HG02852 (cell line): ENCODE results near the gene SYTL3.

ENCODE experiments used
- ATAC-seq: cut with Tn5 transposase; IDR thresholded peaks from one replicate; pipeline ENCODE4 v1.9.1; 2021; ENCODE audit warnings: mild to moderate bottlenecking, moderate library complexity; ENCODE audit not compliant: unreplicated experiment

The SYTL3 gene

GRCh38 chr6:158810155-158811095 is 160.6 kb downstream of the SYTL3 start:
- ATAC-seq = no peak

GRCh38 chr6:158812611-158813010 is 162.8 kb downstream of the SYTL3 start:
- no peak for ATAC-seq

- ATAC-seq = no peak
Measured at GRCh38 chr6:158813032-158813431, 163.2 kb downstream of the SYTL3 start.
